SK-N-SH treated with all-trans-retinoic acid at 6 μM for 48 hours (cell line): ENCODE results near the gene USP13.
A peak's percentile ranks its signal among the peaks of the same experiment; 100 is the strongest.

Source experiments
- ATAC-seq: fragments of 200-7000 bp; cut with Tn5 transposase; 3 replicates; pipeline ENCODE4 v1.9.1; 2020; ENCODE audit warnings: mild to moderate bottlenecking, moderate library complexity
- ARNTL ChIP-seq: fragments of 450-650 bp; formaldehyde crosslinking; IDR thresholded peaks from 2 replicates; pipeline ENCODE4 v1.5.0; 2020; ENCODE audit warnings: low read depth, mild to moderate bottlenecking, moderate library complexity, borderline replicate concordance
- CREB5 ChIP-seq: fragments of 250-450 bp; sonication (Bioruptor Pico); IDR thresholded peaks from 2 replicates; pipeline ENCODE4 v1.5.1; 2020; ENCODE audit warnings: low read depth, mild to moderate bottlenecking, moderate library complexity
- CSDC2 ChIP-seq: fragments of 250-450 bp; sonication (Bioruptor Pico); IDR thresholded peaks from 2 replicates; pipeline ENCODE4 v1.5.0; 2020; ENCODE audit warnings: mild to moderate bottlenecking, moderate library complexity
- CSRNP3 ChIP-seq: fragments of 250-450 bp; sonication (Bioruptor Pico); IDR thresholded peaks from 2 replicates; pipeline ENCODE4 v1.5.1; 2021; ENCODE audit warnings: mild to moderate bottlenecking, moderate library complexity
- ESRRG ChIP-seq: fragments of 250-450 bp; sonication (Bioruptor Pico); IDR thresholded peaks from 2 replicates; pipeline ENCODE4 v1.6.1; 2021; ENCODE audit warnings: mild to moderate bottlenecking
- ISL1 ChIP-seq: fragments of 250-450 bp; sonication (Bioruptor Pico); IDR thresholded peaks from 2 replicates; pipeline ENCODE4 v2.1.2; 2022; ENCODE audit warnings: mild to moderate bottlenecking, moderate library complexity
- OSR1 ChIP-seq: fragments of 250-450 bp; sonication (Bioruptor Pico); IDR thresholded peaks from 2 replicates; pipeline ENCODE4 v1.8.0; 2022; ENCODE audit warnings: moderate library complexity, mild to moderate bottlenecking, inconsistent platforms
- PATZ1 ChIP-seq: fragments of 250-450 bp; sonication (Bioruptor Pico); IDR thresholded peaks from 2 replicates; pipeline ENCODE4 v1.8.0; 2020; ENCODE audit warnings: mild to moderate bottlenecking, moderate library complexity, borderline replicate concordance
- POU6F1 ChIP-seq: fragments of 250-450 bp; sonication (Bioruptor Pico); IDR thresholded peaks from 2 replicates; pipeline ENCODE4 v1.8.0; 2021; ENCODE audit warnings: low read depth, mild to moderate bottlenecking, moderate library complexity, borderline replicate concordance
- PPARA ChIP-seq: fragments of 250-450 bp; sonication (Bioruptor Pico); IDR thresholded peaks from 2 replicates; pipeline ENCODE4 v1.5.0; 2020; ENCODE audit warnings: mild to moderate bottlenecking, borderline replicate concordance
- RARB ChIP-seq: fragments of 250-450 bp; sonication (Bioruptor Pico); IDR thresholded peaks from 2 replicates; pipeline ENCODE4 v1.8.0; 2021; ENCODE audit warnings: mild to moderate bottlenecking, moderate library complexity
- SNAI2 ChIP-seq: fragments of 250-450 bp; sonication (Bioruptor Pico); IDR thresholded peaks from 2 replicates; pipeline ENCODE4 v1.5.0; 2020; ENCODE audit warnings: mild to moderate bottlenecking, moderate library complexity
- TCF4 ChIP-seq: fragments of 250-450 bp; sonication (Bioruptor Pico); IDR thresholded peaks from 2 replicates; pipeline ENCODE4 v1.8.0; 2021; ENCODE audit warnings: mild to moderate bottlenecking, moderate library complexity, borderline replicate concordance
- TOX ChIP-seq: fragments of 250-450 bp; sonication (Bioruptor Pico); IDR thresholded peaks from 2 replicates; pipeline ENCODE4 v1.8.0; 2021; ENCODE audit warnings: mild to moderate bottlenecking, moderate library complexity, borderline replicate concordance
- TSHZ2 ChIP-seq: fragments of 250-450 bp; sonication (Bioruptor Pico); IDR thresholded peaks from 2 replicates; pipeline ENCODE4 v1.5.0; 2020; ENCODE audit warnings: mild to moderate bottlenecking, moderate library complexity
- ZC3H10 ChIP-seq: fragments of 250-450 bp; sonication (Bioruptor Pico); IDR thresholded peaks from 2 replicates; pipeline ENCODE4 v1.5.1; 2021; ENCODE audit warnings: mild to moderate bottlenecking, moderate library complexity
- ZFP30 ChIP-seq: fragments of 450-650 bp; formaldehyde crosslinking; IDR thresholded peaks from 2 replicates; pipeline ENCODE4 v1.5.0; 2022; ENCODE audit warnings: mild to moderate bottlenecking, moderate library complexity
- ZNF565 ChIP-seq: fragments of 450-650 bp; formaldehyde crosslinking; conservative IDR thresholded peaks from 2 replicates; pipeline ENCODE4 v1.5.0; 2020; ENCODE audit warnings: low read depth, mild to moderate bottlenecking, moderate library complexity
- ZNF70 ChIP-seq: fragments of 450-650 bp; formaldehyde crosslinking; IDR thresholded peaks from 2 replicates; pipeline ENCODE4 v1.5.0; 2020; ENCODE audit warnings: mild to moderate bottlenecking, moderate library complexity
- ZNF8 ChIP-seq: fragments of 450-650 bp; formaldehyde crosslinking; IDR thresholded peaks from 2 replicates; pipeline ENCODE4 v1.5.0; 2020; ENCODE audit warnings: mild to moderate bottlenecking, moderate library complexity

USP13 gene

DNA sequence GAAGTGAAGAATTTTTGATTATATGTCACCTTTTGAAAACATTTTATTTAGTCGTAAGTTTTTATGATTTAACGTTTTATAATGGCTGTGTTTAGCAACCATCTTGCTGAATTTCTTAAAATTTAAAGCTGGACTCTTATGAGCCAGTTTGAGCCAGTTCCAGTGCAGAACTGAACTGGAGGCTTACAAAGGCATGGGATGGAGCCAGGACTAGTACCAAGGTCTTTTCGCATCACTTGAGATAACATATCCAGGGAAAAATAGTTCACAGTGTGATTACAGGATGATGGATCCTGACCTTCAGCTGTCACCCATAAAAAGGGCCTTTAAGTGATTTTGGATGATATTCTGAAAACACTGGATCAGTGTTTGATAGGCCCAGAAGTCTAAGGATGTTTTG is 51.0 kb downstream of the USP13 start:
- no peak for ATAC-seq
- no peak for TF ChIP-seq PPARA (CRISPR knock-in tag)
- no peak for TF ChIP-seq ESRRG
- TF ChIP-seq ISL1 (CRISPR knock-in tag): no peak
- TF ChIP-seq PATZ1: no peak
- no peak for TF ChIP-seq SNAI2
- TF ChIP-seq CREB5 (CRISPR knock-in tag): no peak
- TF ChIP-seq TOX (CRISPR knock-in tag): no peak
- no peak for TF ChIP-seq ZC3H10 (CRISPR knock-in tag)
- TF ChIP-seq TSHZ2 (CRISPR knock-in tag): no peak
- TF ChIP-seq ZNF8 (CRISPR knock-in tag): no peak
- TF ChIP-seq ZNF70 (CRISPR knock-in tag): no peak
- TF ChIP-seq CSDC2 (CRISPR knock-in tag): no peak
- no peak for TF ChIP-seq CSRNP3 (CRISPR knock-in tag)
- TF ChIP-seq ZFP30 (CRISPR knock-in tag): no peak
- no peak for TF ChIP-seq RARB (CRISPR knock-in tag)
- no peak for TF ChIP-seq ZNF565
- TF ChIP-seq ARNTL (CRISPR knock-in tag): no peak
- TF ChIP-seq TCF4 (CRISPR knock-in tag): no peak

DNA sequence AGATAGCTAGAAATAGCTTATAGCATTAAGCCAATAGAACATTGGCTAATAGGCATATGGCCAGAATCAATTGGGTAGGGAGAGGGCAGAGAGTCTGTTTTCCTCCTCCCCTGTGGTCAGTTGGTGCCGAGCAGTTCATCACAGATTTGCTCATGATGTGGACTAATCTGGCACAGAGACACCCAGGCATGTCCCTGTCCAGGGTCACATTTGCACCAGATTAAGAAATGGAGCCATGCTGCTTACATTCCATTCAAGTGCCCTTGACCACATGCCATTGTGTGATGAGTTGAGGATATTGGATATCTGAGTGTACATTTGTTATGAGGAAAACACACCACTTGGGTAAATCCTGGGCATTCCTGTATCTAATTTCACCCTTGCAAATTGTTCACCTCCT is 53.4 kb downstream of the USP13 start:
- ATAC-seq: peak; percentile 44; the same call in 2 of the 3 replicates
- TF ChIP-seq TCF4 (CRISPR knock-in tag) (no peak), ISL1 (CRISPR knock-in tag) (no peak), TOX (CRISPR knock-in tag) (no peak), TSHZ2 (CRISPR knock-in tag) (no peak), ZNF565 (no peak), SNAI2 (no peak), ESRRG (no peak), POU6F1 (CRISPR knock-in tag) (no peak), ZC3H10 (CRISPR knock-in tag) (no peak), ZFP30 (CRISPR knock-in tag) (no peak), ARNTL (CRISPR knock-in tag) (no peak), CSRNP3 (CRISPR knock-in tag) (no peak), OSR1 (no peak), CREB5 (CRISPR knock-in tag) (no peak)
- TF ChIP-seq, all 23 proteins: peak for 0
